Gastrocnemius medialis (tissue), 4 donors: Measurements from ENCODE around the gene CDA. TPM values are rescaled to one million over a fixed set of nuclear protein-coding genes. Genes with fewer than 3 reads are reported as not detected.

Source experiments
- ATAC-seq, 2 donors: fragments of 150-250 bp; one replicate each; pipeline ENCODE4 v1.9.1; 2016
- DNase-seq, 2 donors: peaks; one replicate each; pipeline ENCODE4 v3.0.0-alpha.2; 2019
- H3K27ac ChIP-seq, 4 donors: fragments of 200-600 bp; sonication (generic); 1 replicate in 1 of 4; 2 replicates in 3 of 4; pipeline ENCODE4 v1.5.1; 2016 to 2018; ENCODE audit warnings: mild to moderate bottlenecking in 2 of 4, moderate library complexity in 1 of 4
- H3K27me3 ChIP-seq, 3 donors: fragments of 200-600 bp; sonication (generic) in 2 of 3; 1 replicate in 1 of 3; 2 replicates in 2 of 3; pipeline versions ENCODE4 v1.5.1 to v1.6.0; 2016 to 2019; ENCODE audit warnings: mild to moderate bottlenecking in 1 of 3, moderate library complexity in 1 of 3
- H3K36me3 ChIP-seq, 2 donors: fragments of 200-600 bp; sonication (generic) in 1 of 2; one replicate each; pipeline ENCODE4 v1.5.1; 2017 to 2018
- H3K4me1 ChIP-seq, 2 donors: fragments of 200-600 bp; sonication (generic) in 1 of 2; one replicate each; pipeline ENCODE4 v1.5.1; 2016 to 2017; ENCODE audit warnings: mild to moderate bottlenecking in 2 of 2
- H3K4me3 ChIP-seq, 4 donors: fragments of 200-600 bp; sonication (generic) in 3 of 4; 1 replicate in 1 of 4; 2 replicates in 3 of 4; pipeline ENCODE4 v1.5.1; 2016 to 2019; ENCODE audit warnings: mild to moderate bottlenecking in 2 of 4
- H3K9me3 ChIP-seq, 3 donors: fragments of 200-600 bp; sonication (generic) in 2 of 3; 1 replicate in 1 of 3; 2 replicates in 2 of 3; pipeline ENCODE4 v1.5.1; 2016 to 2019
- CTCF ChIP-seq, 5 experiments: fragments of 450-650 bp in 3 of 5; fragments of 200-600 bp in 2 of 5; sonication (generic) in 2 of 5; IDR thresholded peaks in 4 of 5; conservative IDR thresholded peaks in 1 of 5; 1 replicate in 4 of 5; 2 replicates in 1 of 5; pipeline ENCODE4 v1.5.1; 2016 to 2019; ENCODE audit warnings: antibody characterized with exemption in 5 of 5, mild to moderate bottlenecking in 3 of 5, moderate library complexity in 3 of 5
- POLR2A ChIP-seq, 2 donors: fragments of 450-650 bp; IDR thresholded peaks; one replicate each; pipeline ENCODE4 v1.6.1; 2017; ENCODE audit warnings: antibody characterized with exemption in 2 of 2, mild to moderate bottlenecking in 2 of 2, moderate library complexity in 2 of 2
- in situ Hi-C, 4 donors: fragments of 200-750 bp; cut with MboI; loops; one replicate each; pipeline versions ENCODE4 v1.15.0 to v1.8.0; 2017; ENCODE audit warnings: low sequenced_read_pairs in 4 of 4
- intact Hi-C: fragments of 100-400 bp; cut with DNase I; formaldehyde crosslinking; loops from one replicate; pipeline ENCODE4 v1.15.1; 2023; ENCODE audit warnings: low total_unique reads
- total RNA-seq, 4 donors: library from RNA; depleted of rRNA; stranded (reverse); fragments of >200 nt; gene quantifications; one replicate each; pipeline versions ENCODE4 v1.1.0 to v1.2.3, GENCODE V29; 2016

CDA gene
- total RNA-seq, 4 donors from 2014 or later: 0.71 to 1.7 (median 1.2) TPM

- Histone ChIP-seq H3K27me3 (no peaks in the 10 kb centered on the region), H3K9me3 (no peaks in the 10 kb centered on the region), H3K4me3 (peak overlapping the region in 1 of 4 donors; percentile 29), H3K4me1 (peaks cover 10 to 23% of the 10 kb centered on the region in 2 donors), H3K36me3 (no peaks in the 10 kb centered on the region), H3K27ac (peak overlapping the region in 1 of 4 donors; percentile 16)
- intact Hi-C loops (no loop called here), in situ Hi-C loops (no loop called here)
- DNase-seq (no peak), ATAC-seq (no peak)
- no peak for TF ChIP-seq POLR2A (IDR thresholded peaks at IDR 0.05)
- no peak for TF ChIP-seq CTCF (IDR thresholded peaks at IDR 0.05 in 4 of 5, conservative IDR thresholded peaks at IDR 0.05 in 1 of 5)
These were observed 27.3 kb downstream of the CDA start for GRCh38 chr1:20615946-20616846.

DNA sequence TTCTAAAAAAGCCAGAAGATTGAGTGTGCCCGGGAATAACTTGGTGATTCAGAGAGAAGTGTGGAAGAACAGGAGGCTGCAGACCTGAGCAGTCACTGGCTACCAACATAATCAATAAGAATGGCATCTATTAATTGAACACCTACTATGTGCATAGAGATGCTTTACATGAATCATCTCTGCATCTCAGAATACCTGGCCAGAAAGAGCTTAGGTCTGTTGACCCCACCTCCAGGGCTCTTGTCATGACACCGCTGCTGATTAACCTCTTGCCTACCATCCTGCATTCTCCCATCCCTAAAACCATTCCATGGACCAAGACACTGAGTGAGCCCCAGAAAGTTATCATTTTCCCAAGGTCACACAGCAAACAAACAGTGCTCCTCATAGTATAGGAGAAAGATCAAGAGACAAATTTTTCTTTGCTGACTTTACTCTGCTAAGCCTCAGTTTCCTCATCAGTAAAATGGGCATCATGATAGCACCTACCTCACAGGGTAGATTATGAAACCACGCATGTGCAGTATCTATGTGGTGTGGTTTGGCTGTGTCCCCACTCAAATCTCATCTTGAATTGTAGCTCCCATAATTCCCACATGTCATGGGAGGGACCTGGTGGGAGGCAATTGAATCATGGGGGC lies 28.1 kb downstream of the CDA start:
- no peaks in the 10 kb centered on the region for H3K27me3 ChIP-seq
- H3K4me1 ChIP-seq: peaks cover 10 to 23% of the 10 kb centered on the region in 2 donors
- peak overlapping the region in 1 of 4 donors; percentile 16 for H3K27ac ChIP-seq
- no peaks in the 10 kb centered on the region for H3K9me3 ChIP-seq
- H3K4me3 ChIP-seq: no peak overlapping the region
- DNase-seq (no peak), ATAC-seq (no peak)
- H3K36me3 ChIP-seq: no peaks in the 10 kb centered on the region
- in situ Hi-C loops (no loop called here), intact Hi-C loops (no loop called here)
- TF ChIP-seq POLR2A (IDR thresholded peaks at IDR 0.05) (no peak), CTCF (IDR thresholded peaks at IDR 0.05 in 4 of 5, conservative IDR thresholded peaks at IDR 0.05 in 1 of 5) (no peak)

DNA sequence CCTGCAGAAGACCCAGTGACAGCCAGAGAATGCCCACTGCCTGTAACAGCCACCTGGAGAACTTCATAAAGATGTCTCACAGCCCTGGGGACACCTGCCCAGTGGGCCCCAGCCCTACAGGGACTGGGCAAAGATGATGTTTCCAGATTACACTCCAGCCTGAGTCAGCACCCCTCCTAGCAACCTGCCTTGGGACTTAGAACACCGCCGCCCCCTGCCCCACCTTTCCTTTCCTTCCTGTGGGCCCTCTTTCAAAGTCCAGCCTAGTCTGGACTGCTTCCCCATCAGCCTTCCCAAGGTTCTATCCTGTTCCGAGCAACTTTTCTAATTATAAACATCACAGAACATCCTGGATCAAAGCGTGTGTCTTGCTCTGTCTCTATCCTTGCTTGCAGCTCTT lies 29.7 kb downstream of the CDA start:
- TF ChIP-seq POLR2A (IDR thresholded peaks at IDR 0.05) (no peak), CTCF (IDR thresholded peaks at IDR 0.05 in 4 of 5, conservative IDR thresholded peaks at IDR 0.05 in 1 of 5) (no peak)
- H3K27me3 ChIP-seq: no peaks in the 10 kb centered on the region

DNA sequence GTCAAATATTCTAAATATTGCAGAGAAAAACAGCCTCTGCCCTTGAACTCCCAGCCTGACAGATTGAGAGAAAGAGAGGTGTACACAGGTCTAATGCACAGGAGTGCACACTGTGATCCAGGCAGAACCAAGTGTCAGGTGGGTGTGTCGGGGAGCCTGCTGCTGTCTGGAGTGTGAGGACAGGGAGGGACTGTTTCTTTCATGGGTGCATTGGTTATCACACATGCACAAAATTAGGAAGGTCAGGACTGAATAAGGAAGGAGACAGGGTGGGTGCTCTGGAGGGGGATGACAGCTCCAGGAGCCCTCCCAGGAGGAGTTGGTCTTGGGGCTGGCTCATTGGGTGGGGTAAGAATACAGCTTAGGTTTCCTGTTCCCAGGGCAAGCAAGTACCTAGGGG lies 31.1 kb downstream of the CDA start:
- Histone ChIP-seq H3K4me1 (peaks cover 10 to 14% of the 10 kb centered on the region in 2 donors), H3K27ac (no peak overlapping the region), H3K4me3 (no peak overlapping the region), H3K36me3 (no peaks in the 10 kb centered on the region), H3K9me3 (no peaks in the 10 kb centered on the region), H3K27me3 (no peaks in the 10 kb centered on the region)
- intact Hi-C loops (loop anchor here (1.0 kb wide), 1 partner anchor 36 kb away; no protein-coding TSS in a partner anchor), in situ Hi-C loops (loop anchor here in 1 of 4 donors (5.0 kb wide), 1 partner anchor 93 kb away; no protein-coding TSS in a partner anchor)
- DNase-seq: no peak
- no peak for ATAC-seq
- TF ChIP-seq CTCF (IDR thresholded peaks at IDR 0.05 in 4 of 5, conservative IDR thresholded peaks at IDR 0.05 in 1 of 5): no peak
- no peak for TF ChIP-seq POLR2A (IDR thresholded peaks at IDR 0.05)

More for the DNA sequence above, 29.7 kb downstream of the CDA start:
- Histone ChIP-seq H3K4me3 (no peak overlapping the region), H3K36me3 (no peaks in the 10 kb centered on the region), H3K27ac (peak overlapping the region in 1 of 4 donors; percentile 12), H3K9me3 (no peaks in the 10 kb centered on the region), H3K4me1 (peaks cover 10 to 21% of the 10 kb centered on the region in 2 donors)
- ATAC-seq (no peak), DNase-seq (no peak)
- intact Hi-C loops: no loop called here
- in situ Hi-C loops: no loop called here
